Activated CD4-positive, alpha-beta T cell treated with anti-CD3 and anti-CD28 coated beads, Interleukin-10, Interleukin-2, amounts not matched to agents 100 ng/mL and 50 ng/mL, durations not matched to agents 16 hours and 8 hours (primary cell): ENCODE data around the gene PIK3R1.

Experiments
- DNase-seq: peaks from one replicate; pipeline ENCODE4 v3.0.0-alpha.2; 2020

PIK3R1 gene

DNA sequence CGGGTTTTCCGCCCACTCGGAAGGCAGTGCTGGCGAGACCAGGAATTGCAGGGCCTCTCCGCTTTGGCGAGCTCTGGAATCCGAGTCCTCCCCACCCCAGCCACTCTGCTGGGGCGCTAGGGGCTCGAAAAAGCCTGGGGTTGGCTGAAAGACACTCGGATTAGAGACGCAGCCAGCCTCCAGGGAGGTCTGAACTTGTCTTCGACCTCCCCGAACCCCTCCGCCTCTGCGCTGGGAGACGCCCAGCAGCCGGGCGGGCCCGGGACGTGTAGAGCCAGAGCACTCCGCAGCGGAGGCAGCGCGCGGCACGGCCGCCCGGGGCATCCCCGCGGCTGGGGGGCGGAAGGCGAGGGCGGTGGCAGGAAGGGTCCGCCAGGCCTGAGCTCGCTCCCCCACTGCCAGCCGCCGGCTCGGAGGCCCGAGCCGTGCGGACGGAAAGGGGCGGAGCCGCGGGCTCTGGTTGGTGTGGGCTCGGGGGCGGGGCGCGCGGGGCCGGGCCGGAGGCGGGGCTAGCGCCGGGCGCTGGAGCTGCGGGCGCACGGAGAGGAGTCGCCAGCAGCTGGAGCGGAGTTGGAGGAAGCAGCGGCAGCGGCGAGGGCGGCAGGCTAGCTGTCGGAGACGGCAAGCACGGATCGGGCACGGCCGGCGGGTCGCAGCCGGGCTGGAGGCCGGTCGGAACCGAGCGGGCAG, at the start of gene PIK3R1:
PIK3R1 (plus strand) TSS at position 549 of the 690 bp plus-strand sequence. CDS start 10,920 bp downstream, outside the sequence.
- DNase-seq, result peak; percentile 96

DNA sequence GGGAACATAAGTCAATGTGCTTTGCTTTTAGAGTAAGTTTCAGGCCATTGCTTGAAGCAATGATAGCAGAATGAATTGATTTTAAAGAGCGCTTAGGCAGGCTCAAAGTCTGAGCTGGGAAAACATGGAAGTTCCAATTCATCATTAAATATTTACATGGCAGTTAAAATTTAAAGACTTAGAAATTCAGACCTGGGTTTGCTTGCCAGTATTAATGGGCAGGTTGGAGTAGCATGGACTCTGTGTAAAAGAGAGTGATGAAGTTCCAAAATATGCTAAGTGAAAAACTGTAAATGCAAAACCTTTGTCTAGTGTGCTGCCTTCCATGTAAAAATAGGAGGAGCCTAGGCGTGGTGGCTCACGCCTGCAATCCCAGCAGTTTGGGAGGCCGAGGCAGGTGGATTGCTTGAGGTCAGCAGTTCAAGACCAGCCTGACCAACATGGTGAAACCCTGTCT, 48.3 kb upstream of the PIK3R1 start:
- no peak for DNase-seq

DNA sequence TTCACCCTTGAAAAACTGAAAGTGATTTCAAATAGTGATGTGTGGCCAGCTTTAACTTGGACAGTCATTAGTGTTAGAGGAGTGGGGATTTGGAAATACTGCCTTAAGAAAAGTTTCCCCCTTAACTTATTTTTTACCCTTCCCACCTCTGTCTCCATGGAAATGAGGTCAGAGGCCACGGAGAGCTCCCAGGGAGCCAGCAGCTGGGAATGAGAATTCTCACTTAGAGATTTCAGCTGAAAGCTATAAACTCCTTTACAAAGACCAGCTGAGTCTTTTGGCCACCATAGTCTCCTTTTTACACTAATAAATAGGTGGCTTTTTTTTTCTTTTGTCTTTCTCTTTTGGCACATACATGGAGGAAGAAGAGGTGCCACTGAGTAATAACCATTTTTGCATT, 45.7 kb upstream of the PIK3R1 start:
- no peak for DNase-seq

DNA sequence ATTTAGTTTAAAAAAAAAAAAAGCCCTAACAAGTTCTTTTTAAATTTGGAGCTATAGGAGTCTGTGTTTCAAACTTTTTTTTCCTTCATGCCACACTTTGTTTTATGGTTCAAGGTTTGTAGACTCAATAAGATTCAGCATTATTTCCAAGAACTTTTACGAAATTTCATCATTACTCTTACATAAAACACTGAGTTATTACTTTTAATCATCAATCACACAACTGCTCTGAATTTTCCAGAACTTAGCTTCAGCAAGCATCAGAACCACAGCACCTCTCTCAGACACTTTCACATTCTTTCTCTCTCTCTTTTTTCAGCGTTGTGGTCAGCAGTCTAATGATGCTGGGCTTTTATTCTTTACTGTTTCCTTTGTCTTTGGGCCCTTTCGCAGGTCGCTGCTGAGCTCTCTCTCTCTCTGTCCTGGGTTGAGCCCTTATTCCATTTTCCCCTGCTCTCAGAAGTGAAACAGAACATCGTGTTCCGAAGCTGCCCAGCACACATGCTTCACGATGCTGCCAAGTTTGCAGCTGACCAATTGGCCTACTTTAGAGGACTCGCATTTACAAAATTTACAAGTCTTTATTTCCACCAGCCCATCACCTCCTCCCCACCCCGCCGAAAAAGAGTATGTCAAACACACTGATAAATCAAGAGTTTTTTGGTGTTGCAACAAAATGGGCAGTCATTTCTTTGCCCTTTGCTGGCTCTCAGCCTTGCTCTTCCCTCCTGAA, 44.6 kb upstream of the PIK3R1 start:
- DNase-seq, result no peak

DNA sequence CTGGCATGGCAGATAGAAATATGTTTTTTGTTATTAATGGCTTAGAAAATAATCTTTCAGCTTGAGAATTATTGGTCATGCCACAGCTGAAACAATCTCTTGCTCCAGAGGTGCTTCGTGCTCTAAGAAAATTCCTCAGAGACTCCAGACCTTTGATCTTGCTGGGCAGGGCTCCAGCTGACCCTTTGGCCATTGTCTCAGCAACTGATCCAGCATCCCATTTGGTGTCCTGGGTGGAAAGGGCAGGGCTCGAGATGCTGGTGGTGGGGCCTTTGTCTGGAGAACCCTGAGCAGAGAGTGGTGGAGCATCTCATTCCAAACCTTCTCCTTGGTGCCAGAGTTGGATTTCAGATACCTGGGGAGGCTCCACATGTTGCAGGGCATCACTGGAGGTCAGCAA, 43.2 kb upstream of the PIK3R1 start:
- DNase-seq, result no peak

DNA sequence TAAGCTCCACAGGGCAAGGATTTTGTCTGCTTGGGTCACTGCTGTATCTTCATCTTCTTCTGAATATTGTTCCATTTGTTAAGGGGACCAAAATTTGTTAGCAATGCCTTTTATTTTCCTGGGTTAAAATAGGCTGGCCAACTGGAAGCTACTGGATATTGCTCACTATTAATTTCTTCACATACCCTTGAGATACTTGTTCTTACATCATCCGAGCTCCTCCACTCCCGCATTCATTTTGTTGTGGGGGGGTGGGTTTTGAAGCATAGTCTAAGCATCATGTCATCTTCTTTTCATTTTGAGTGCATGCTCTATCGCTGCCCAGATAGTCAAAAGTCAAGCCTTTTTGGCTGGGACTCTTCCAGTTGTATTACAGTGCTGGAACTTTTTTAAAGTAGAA, 42.5 kb upstream of the PIK3R1 start:
- DNase-seq, result no peak

DNA sequence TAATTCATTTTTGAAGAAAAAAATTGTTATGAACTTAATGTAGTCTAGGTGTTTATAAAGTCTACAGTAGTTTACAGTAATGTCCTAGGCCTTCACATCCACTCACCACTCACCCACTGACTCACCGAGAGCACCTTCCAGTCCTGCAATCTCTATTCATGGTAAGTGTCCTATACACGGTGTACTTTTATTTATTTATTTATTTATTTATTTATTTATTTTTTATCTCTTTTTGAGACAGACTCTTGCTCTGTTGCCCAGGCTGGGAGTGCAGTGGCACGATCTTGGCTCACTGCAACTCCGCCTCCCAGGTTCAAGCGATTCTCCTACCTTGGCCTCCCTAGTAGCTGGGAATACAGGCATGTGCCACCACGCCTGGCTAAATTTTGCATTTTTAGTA, 39.3 kb upstream of the PIK3R1 start:
- DNase-seq, result no peak

DNA sequence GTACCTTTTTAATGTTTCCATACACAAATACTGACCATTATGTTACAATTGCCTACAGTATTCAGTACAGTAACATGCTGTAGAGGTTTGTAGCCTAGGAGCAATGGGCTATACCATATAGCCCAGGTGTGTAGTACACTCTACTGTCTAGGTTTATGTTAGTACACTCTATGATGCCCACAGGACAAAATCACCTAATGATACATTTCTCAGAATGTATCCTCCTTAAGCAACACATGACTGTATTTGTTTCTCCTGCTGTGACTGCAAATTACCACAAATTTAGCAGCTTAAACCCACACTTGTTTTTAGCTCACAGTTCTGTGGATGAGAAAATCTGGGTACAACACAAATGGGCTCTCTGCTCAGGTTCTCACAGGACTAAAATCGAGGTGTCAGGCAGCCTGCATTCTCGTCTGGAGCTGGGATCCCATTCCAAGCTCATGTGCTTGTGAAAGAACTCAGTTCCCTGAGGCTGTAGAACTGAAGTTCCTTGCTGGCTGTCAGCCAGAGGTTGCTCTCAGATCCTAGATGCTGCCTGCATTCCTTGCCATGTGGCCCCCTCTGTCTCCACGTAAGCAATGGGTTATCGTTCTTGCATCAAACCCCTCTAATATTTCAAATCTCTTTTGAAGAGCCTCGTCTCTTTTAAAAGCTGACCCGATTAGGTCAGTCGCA, 38.6 kb upstream of the PIK3R1 start:
- no peak for DNase-seq

DNA sequence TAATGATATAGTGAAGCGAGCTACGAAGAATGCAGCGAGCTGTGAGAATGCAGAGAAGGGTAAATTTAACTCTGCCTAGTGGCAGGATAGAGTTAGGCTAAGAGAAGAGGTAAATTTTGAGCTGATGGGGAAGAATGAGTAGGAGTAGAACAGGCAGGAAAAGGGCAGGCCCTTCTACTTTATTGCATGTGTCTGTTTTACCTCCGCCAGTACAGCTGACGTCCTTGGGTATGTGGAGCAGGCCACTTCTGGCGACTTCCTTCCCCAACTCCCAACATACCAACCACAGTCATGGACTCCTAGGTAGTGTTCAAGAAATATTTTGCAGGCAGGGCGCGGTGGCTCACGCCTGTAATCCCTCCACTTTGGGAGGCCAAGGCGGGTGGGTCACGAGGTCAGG, 37.9 kb upstream of the PIK3R1 start:
- no peak for DNase-seq

DNA sequence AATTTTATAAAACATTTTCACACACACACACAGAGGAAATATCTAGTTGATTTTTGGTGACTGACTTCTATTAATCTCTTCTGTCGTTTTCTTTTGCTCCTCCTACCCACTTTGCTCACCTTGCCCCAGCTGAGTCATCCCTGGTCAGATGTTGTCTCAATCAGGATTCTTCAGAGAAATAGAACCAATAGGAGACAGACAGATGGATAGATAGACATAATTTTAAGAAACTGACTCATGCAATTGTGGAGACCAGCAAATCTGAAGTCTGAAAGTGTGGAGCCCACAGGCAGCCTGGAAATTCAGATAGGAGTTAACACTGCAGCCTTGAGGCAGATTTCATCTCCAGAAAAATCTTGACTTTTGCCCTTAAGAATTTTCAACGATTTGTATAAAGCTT, 37.0 kb upstream of the PIK3R1 start:
- DNase-seq, result peak; percentile 55

DNA sequence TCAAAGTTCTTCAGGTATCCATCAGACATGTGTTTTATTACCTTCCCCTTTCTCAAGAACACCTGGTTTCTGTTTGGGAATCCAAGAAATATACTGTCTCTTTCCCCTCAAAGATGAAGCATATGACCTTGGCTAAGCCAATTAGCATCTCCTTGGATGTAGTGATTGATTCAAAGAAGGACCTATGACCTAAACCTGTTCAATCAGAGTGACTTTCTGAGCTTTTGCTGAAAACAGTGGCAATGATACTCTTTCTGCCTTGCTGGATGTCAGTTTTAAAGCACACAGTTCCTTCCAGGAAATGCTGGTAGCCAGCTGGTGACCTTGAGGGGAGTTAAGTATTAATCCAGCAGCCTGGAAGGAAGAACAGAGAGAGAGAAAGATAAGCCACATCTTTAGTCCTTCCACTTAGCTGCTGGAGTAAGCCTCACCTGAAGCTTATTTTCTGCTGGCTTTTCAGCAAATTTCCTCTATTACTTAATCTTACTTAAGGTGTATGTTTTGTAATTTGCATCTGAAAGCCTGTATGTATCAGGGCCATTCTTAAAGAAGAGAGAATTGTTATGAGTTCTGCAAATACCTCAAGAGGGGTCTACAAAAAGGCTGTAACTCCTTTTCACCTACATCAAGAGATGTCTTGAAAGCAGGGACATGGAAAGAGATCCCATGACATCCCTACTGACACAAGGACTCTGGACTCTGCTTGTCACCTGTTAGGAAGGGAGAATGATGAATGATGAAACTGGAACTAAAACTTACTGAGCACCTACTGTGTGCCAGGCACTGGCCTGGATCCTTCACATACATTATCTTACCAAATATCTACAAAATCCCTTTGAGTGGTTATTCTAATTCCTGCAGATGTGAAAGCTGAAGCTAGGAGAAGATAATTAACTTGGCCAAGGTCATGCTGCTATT, 35.2 kb upstream of the PIK3R1 start:
- no peak for DNase-seq

DNA sequence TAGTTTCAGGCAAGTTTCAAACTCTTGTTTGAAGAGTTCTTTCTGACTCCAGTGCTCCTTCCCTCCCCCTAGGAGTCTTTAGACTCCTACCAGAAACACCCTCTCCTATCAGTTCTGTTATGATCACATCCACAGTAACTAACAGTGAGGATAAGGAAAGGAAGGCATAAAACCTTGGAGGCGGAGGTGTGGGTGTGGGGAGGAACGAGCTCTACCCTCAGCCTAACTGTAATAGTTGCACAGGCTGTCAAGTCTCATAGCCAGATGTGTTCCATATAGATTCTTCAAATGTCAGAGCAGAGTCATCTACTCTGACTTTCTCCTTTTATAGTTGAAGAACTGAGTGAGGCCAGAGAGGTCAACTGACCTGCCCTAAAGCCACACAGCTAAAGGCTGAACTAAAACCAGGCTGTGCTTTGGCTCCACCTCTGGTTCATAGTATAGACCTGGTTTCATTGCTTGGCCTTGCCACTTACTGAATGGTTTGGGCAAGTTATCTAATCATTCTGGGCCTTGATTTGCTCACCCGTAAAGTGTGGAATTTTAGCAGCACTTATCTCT, 34.4 kb upstream of the PIK3R1 start:
- no peak for DNase-seq

DNA sequence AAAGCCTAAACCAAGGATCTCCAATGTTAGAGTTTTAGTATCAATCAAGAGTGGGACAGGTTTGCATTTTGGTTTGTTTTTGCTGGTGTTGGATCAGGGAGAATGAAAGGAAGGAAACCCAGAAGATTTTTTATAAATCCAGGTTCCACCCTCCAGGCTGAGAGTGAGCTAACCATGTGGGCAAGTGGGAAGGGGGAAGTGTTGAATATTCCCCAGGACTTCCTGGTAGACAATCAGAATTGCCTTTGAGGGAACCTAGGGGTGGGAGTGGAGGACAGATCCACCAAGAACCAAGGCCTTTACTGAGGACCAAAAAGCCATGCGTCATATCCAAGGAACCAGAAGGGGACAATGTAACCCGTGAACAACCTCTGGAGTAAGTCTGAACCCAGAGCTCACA, 33.5 kb upstream of the PIK3R1 start:
- DNase-seq, result no peak

DNA sequence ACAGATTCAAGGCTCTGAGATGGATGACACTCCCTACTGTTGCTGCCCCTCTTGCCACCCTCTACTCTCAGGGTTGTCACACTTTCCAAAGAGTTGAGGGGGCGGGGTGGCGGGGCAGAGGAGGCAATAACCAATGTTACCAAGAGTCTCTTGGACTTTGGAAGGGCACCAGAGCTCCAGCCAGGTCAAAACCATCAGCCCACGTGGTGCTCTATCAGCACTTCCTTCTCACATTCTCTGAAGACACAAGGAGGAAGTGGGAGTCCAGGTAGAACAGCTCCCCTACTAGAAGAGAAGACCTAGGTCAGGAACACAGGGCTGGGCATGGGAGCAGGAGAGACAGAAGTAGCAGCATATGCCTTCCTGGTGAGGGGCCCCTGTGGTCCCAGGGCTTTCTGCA, 33.0 kb upstream of the PIK3R1 start:
- no peak for DNase-seq

DNA sequence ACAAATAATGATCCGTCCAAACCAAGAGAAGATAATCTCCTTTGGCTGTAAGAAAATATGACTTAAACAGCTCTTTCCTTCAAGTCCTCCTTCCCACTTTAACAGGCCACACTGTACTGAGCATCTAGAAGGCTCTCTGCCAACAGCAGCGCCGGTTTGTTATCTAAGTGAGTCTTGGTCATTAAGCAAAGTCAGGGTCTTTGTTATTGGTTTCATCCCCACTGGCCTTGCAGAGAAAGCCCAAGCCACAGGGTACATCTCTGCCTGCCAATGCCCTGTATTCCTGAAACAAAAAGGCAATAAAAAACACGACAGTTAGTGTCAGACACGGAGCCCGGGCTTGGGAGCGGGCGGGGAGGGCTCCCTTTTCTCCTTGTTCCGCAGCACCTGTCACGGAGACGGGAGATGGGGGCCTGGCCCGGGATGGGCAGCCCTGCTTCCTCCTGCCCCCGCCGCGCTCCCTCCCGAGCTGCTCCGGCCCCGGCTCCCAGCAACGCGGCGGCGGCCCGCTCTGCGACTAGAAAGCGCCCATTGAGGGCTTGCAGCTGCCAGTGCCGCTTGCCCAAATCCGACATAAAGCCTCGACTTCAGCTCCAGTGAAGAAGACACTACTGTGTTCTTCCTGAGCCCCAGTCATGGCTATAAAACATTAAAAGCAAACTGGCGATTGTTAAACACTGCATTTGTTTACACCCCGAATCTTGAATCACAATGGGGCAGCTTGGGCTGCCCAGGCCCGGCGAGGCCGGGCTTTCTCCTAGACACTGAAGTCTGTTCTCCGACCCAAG, 28.1 kb upstream of the PIK3R1 start:
- DNase-seq, result no peak

DNA sequence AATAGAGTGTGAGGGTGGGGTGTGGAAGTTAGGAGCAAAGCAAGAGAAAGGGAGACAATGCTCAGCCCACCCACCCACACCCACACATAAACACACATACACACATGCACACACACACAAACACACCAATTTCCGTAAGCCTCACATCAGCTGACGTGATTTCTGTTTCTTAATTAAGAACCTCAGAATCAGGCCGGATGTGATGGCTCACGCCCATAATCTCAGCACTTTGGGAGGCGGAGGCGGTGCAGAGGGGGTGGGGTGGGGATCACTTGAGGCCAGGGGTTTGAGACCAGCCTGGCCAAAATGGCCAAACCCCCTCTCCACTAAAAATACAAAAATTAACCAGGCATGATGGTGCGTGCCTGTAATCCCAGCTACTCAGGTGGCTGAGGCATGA, 26.4 kb upstream of the PIK3R1 start:
- DNase-seq, result no peak

DNA sequence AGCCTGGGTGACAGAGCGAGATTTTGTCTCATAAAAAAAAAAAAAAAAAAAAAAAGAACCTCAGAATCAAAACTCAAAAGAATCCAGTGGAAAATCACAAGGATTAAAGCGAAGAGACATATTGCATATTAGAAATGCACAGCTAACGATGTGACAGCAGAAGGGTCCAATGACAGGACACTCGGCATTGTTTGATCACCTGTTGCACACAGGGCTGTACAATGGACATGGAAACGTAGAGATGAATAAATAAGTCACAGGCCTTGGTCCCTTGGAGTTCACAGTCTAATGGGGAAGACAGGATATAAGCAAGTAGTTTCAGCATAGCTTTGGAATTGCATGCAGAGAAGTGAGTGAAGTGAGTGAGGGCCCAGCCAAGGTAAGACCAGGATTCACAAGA, 25.9 kb upstream of the PIK3R1 start:
- no peak for DNase-seq

DNA sequence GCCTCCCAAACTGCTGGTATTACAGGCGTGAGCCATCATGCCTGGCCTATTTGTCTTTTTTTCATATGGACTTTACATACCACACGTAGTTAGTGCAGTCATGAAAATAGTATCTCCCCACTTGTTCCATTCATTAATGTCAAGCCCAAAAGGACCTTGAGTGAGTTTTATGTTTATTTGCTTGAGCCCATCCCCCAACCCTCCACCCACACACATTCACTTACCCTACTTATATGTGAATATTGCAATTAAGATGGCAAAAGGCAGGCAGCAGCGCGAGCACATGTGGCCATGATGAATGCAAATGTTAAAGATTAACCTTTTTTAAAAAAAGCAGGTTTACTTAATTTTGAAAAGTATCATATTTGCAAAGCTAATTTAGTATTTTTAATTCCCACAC, 24.9 kb upstream of the PIK3R1 start:
- no peak for DNase-seq

DNA sequence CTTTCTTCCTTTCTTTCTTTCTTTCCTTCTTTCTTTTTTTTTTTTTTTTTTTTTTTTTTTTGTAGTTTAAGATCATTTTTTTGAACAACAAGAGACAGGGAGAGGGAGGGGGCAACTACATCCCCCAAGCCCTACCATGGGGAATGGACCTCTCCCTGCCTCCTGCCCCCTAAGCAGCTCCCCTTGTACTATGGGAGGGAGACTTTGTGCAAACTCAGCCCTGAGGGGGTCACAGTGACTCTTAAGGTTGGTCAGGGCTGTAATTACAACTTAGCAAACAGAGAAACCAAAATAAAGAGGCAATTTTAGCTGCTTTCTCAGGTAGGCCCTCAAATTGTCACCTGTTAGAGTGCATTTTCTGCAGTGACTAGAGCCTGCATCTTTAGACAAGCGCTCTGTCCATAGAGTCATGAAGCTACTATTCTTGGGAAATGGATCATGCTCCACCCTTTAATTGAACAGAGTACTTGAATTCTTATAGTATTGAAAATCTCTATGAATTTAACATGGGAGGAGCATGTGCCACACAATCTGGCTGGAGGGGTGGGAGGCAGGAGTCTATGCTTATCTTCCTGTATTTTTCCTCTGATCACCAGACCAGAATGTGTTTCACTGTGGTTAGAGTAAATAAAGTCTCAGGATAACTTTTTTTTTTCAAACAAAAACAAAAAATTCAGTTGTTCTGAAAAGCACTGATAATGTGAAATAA, 24.3 kb upstream of the PIK3R1 start:
- no peak for DNase-seq

DNA sequence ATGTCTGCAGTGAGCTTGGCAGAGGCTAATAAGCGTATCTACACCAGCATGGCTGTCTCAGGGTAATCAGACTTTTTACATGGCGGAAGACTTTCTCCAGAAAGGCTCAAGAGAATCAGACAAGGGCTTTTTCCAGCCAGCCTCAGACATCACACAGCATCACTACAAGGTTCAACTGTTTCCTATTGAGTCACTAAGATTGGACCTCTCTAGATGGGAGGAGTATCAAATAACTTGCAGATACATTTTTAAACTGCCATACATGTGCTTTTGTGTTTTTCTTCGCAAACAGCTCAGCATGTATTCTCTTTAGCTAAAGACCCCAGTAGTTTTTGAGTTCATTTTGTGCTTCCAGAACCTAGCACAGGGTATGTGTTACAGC, 22.9 kb upstream of the PIK3R1 start:
- no peak for DNase-seq

DNA sequence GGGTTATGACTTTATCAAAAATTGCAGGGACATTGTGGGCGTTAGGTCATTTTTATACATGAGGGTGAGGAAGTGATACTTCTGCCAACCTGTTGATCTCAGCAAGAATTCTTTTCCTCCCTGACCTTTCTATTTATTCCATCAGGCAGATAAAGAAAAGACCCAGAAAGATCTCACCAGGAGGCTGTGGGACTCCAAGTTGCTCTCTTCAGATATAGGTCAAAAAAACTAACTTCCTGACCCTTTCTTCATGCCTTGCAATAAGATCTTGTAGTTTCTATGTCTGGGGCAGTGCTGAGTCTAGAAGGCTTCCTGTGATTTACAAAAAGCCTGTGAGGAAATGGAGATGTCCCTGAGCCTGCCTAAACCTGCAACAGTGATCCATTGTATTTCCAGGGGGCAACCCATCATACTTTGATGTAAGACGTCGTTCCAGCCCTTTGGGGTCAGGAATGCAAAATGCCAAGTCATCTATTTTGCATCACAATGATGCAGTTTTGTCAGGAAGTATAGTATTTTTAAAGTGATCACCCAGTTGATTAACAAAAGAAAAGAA, 22.0 kb upstream of the PIK3R1 start:
- DNase-seq, result no peak
